GM19239 (cell line): ENCODE results near the gene MKLN1.
A peak's percentile ranks its signal among the peaks of the same experiment; 100 is the strongest.
"Not testable (repeated sequence)": the region's sequence is repeated elsewhere in the genome, so short reads cannot be mapped to it uniquely, and the experiment has no call there.

ENCODE experiments used
- DNase-seq: peaks from one replicate; pipeline ENCODE4 v3.0.0; 2011; ENCODE audit warnings: low spot score; ENCODE audit not compliant: insufficient read length
- FAIRE-seq: peaks from 2 replicates; lab custom pipeline; 2011; peaks lifted over from hg19 to GRCh38; lab: Jason Lieb, UNC

The MKLN1 gene

DNA sequence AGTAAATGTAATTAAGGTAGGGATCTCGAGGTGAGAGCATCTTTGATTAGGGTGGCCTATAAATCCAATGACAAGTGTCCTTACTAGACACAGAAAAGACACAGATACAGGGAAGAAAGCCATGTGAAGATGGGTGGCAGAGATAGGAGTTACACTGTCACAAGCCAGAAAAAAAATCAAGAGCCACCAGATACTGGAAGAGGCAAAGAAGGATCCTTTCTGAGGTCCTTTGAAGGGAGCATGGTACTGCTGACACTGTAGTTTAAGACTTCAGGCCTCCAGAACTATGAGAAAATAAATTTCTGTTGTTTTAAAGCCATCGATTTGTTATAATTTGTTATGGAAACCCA lies 56.6 kb downstream of the MKLN1 start:
- FAIRE-seq (no peak), DNase-seq (no peak)

DNA sequence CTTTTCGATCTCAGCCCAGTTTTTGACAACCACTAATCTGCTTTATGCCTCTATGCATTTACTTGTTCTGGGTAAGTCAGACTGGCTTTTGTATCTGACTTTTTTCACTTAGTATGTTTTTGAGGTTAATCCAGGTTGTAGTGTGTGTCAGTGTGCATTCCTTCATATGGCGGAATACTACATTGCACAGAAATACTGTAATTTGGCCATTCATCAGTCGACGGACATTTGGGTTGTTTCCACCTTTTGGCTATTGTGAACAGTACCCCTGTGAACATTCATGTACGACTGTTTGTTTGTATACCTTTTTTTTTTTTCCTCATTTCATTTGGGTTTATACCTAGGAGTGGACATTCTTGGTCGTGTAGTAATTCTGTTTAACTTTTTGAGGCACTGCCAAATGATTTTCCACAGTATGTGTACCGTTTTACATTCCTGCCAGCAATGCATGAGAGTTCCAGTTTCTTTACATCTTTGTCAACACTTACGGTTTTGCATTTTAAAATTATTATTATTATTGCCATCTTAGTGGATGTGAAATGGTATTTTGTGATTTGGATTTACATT lies 57.4 kb downstream of the MKLN1 start:
- no peak for FAIRE-seq
- no peak for DNase-seq

- DNase-seq (no peak), FAIRE-seq (no peak)
These were observed 60.5 kb downstream of the MKLN1 start for GRCh38 chr7:131388126-131388525.

DNA sequence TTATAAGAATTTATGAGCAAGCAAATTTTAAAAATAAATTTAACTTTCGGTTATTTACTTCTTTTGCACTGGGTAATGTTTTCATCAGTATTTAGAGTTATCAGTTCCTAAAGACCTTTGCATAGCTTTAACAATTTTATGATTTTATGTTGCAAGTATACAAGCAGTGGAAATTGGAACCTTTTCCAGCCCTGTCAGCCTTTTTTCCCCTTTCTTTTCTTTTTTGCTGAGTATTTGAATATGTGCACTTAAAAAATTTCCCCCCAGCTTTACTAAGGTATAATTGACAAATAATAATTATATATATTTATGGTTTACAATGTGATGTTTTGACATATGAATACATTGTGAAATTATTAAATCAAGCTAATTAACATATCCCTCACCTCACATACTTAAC lies 62.6 kb downstream of the MKLN1 start:
- no peak for FAIRE-seq
- DNase-seq: no peak

DNA sequence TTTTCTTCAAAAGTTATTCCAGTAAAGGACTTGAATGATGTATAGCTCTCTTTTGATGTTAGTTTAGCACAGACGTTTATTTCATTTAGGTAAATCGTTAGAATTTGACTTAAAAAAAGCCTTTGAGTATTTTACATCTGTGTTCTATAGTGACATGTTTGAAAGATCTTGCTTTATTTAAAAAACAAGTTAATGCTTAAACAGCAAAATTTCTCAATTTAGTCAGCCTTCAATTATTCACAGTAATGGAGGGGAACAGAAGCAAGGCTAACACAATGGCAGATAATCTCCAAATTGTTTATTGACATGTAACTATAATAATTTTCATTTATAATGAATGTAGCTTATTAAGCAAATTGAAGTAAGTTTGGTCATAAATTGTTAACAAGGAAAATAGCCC lies 63.5 kb downstream of the MKLN1 start:
- FAIRE-seq (no peak), DNase-seq (no peak)

GRCh38 chr7:131400681-131401176 lies 73.1 kb downstream of the MKLN1 start:
- DNase-seq (no peak), FAIRE-seq (no peak)

DNA sequence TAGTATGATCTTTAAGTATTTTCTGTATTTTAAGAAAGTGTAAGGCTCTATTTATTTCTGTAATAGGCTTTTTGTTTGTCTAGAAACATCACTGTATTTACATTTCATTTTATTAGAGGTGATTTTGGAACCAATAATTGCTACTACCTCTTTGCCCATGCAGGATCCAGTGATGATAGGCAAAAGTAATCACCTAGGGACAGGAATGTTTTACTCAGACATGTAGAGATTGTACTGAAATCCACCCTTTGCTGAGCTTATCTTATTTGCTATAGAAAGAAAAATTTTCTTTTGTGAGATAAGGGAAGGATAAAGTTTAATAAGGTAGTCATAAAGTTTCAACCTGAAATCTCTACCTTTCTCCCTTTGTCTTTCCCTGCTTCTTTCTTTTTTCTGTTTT lies 73.5 kb downstream of the MKLN1 start:
- DNase-seq (no peak), FAIRE-seq (no peak)

GRCh38 chr7:131403322-131403721 lies 75.6 kb downstream of the MKLN1 start:
- FAIRE-seq (no peak), DNase-seq (no peak)

DNA sequence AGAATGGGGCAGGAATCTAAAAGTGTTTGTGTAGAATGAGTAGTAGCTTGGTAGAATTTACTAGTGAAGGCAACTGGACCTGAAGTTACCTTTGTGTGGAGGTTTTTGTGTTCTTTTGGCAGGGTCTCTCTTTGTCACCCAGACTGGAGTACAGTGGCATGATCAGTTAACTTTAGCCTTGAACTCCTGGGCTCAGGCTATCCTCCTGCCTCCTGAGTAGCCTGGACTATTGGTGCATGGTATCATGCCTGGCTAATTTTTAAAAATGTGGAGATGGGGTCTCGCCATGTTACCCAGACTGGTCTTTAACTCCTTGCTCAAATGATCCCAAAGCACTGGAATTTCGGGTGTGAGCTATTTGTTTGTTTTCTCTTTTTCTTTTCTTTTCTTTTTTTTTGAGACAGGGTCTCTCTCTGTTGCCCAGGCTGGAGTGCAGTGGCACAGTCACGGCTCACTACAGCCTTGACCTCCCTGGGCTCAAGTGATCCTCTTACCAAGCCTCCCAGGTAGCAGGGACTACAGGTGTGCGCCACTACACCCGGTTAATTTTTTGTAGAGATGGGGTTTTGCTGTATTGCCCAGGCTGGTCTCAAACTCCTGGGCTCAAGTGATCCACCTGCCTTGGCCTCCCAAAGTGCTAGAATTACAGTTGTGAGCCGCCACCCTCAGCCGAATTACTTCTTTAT lies 76.7 kb downstream of the MKLN1 start:
- DNase-seq: no peak
- no peak for FAIRE-seq

DNA sequence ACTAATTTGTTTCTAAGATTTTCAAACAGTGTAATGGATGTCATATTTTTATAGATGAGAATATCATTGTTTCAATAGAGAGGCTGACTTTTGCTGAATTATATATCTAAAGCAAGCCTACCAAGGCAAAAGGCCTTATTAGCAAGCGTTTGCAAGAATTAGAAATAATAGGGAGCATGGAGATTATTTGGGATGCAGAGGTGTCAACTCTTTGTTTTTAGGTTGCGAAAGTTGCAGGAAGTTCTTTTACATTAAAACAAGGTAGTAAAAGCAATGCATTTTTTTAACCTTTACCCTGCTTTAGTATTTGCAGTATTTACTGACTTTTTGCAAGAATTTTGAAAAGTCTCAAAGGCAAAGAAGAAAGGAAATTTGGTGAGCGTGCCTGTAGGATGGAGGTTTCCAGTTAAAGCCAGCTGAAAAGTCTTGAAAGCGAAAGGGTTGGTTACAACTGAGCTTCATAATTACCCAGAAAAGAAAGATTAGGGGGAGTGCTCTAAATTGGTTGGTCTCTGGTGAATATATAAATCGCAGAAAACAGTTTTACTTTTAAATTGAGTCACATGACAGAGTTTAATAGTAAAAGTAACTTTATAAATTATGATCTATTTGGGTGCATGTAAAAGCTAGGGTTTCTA lies 81.6 kb downstream of the MKLN1 start:
- FAIRE-seq (peak; percentile 53), DNase-seq (no peak)

- FAIRE-seq (no peak), DNase-seq (no peak)
These were observed 84.4 kb downstream of the MKLN1 start for GRCh38 chr7:131412031-131412430.

DNA sequence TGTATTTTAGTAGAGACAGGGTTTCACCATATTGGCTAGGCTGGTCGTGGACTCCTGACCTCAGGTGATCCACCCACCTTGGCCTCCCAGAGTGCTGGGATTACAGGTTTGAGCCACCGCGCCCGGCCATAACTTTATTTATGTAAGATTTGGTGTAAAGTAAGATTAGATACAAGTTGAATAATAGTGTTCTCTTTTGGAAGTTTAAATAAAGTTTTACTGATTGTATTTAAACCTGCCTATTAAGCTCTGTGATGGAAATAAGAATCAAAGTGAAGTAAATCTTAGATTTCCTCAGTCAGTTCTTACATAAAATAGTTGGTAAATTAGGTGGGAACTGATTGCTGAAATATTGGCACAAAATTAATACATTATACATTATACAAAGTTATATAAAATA lies 86.0 kb downstream of the MKLN1 start:
- DNase-seq: no peak
- FAIRE-seq: no peak

- FAIRE-seq (peak; percentile 82), DNase-seq (no peak)
These were observed 96.6 kb downstream of the MKLN1 start for GRCh38 chr7:131424219-131424822.

- DNase-seq (no peak), FAIRE-seq (no peak)
These were observed 98.3 kb downstream of the MKLN1 start for GRCh38 chr7:131425992-131426391.

GRCh38 chr7:131430826-131431225 lies 103.2 kb downstream of the MKLN1 start:
- DNase-seq: not testable (repeated sequence)

GRCh38 chr7:131431289-131431688 lies 103.6 kb downstream of the MKLN1 start:
- no peak for FAIRE-seq
- no peak for DNase-seq

More at GRCh38 chr7:131430826-131431225, 103.2 kb downstream of the MKLN1 start:
- FAIRE-seq: not testable (repeated sequence)

DNA sequence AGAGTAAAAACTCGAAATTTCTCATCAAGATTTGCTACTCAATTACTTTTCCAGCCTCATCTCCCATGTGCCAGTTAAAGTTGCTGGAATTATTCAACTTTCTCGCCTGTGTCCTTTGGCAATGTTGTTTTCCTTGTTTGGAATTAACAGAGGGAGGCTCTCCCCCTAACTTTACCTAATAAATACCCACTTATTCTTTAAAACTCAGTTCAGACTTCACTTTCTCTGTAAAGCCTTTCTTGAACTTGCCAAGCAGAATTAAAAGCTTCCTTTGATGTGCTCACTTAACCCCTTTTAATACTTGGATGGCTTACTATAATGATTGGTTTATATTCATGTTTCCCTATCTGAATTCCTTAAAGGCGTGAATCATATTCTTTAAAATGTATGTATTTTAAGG lies 104.1 kb downstream of the MKLN1 start:
- FAIRE-seq: no peak
- DNase-seq: no peak

DNA sequence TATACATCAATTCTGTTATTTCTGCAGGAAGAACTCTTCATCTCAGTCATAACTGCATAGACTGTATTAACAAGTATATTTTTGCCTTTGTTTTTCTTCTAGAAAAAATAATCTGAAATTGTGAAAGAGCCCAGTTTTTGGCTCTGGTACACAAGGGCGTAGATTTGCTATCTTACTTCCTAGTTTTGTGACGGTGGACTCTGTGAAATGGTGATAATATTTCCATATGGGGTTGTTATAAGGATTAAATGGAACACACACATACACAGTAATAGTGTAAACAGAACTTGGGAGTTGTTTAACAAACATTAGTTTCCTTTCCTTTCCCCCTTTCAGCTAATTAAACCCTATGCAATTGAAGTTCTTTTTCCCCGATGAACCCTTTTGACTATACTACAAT lies 108.7 kb downstream of the MKLN1 start:
- FAIRE-seq: no peak
- DNase-seq: no peak

- DNase-seq (no peak), FAIRE-seq (no peak)
These were observed 111.3 kb downstream of the MKLN1 start for GRCh38 chr7:131438969-131439368.

- FAIRE-seq: peak; percentile 35
- DNase-seq: no peak
These were observed 115.8 kb downstream of the MKLN1 start for GRCh38 chr7:131443496-131443895.

GRCh38 chr7:131444683-131445082 lies 117.0 kb downstream of the MKLN1 start:
- no peak for FAIRE-seq
- no peak for DNase-seq
